Tibial nerve (tissue), 4 donors: Measurements from ENCODE around the gene SPSB3.

ENCODE experiments used
- EP300 ChIP-seq, 2 donors: sonication (generic); formaldehyde crosslinking; IDR thresholded peaks; one replicate each; pipeline ENCODE4 v1.6.1; 2017; ENCODE audit warnings: antibody characterized with exemption in 2 of 2, mild to moderate bottlenecking in 1 of 2
- POLR2A ChIP-seq, 2 donors: fragments of 450-650 bp; IDR thresholded peaks; one replicate each; pipeline ENCODE4 v1.6.1; 2017; ENCODE audit warnings: antibody characterized with exemption in 2 of 2, mild to moderate bottlenecking in 2 of 2, moderate library complexity in 2 of 2
- TF ChIP-seq, protein P1 (sequence below), 5 experiments: fragments of 200-600 bp in 3 of 5; fragments of 450-650 bp in 2 of 5; sonication (generic) in 3 of 5; IDR thresholded peaks; one replicate each; pipeline ENCODE4 v1.5.1; 2016 to 2019; ENCODE audit warnings: antibody characterized with exemption in 5 of 5, mild to moderate bottlenecking in 3 of 5, moderate library complexity in 2 of 5

DNA sequence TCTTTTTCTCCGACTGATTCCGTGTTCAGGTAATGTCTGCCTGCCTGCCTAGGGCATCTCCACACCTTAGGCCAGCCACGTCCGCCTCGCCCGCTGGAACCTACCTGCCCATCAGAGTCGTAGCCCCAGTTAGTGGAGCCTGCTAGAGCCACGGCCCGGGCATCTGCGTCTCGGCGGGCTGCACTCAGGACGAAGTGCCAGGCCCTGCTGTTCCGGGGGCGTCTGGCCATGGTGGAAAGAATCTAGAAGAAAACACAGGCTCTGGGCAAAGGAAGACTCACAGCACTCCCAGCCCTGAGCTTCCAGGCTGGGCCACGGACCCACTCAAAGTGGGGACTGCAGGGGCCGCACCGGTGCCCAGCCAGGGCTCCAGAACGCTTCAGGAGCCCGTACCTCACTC is 1.1 kb downstream of the SPSB3 start:
- TF ChIP-seq, protein P1, sequence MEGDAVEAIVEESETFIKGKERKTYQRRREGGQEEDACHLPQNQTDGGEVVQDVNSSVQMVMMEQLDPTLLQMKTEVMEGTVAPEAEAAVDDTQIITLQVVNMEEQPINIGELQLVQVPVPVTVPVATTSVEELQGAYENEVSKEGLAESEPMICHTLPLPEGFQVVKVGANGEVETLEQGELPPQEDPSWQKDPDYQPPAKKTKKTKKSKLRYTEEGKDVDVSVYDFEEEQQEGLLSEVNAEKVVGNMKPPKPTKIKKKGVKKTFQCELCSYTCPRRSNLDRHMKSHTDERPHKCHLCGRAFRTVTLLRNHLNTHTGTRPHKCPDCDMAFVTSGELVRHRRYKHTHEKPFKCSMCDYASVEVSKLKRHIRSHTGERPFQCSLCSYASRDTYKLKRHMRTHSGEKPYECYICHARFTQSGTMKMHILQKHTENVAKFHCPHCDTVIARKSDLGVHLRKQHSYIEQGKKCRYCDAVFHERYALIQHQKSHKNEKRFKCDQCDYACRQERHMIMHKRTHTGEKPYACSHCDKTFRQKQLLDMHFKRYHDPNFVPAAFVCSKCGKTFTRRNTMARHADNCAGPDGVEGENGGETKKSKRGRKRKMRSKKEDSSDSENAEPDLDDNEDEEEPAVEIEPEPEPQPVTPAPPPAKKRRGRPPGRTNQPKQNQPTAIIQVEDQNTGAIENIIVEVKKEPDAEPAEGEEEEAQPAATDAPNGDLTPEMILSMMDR (IDR thresholded peaks at IDR 0.05): no peak
- TF ChIP-seq EP300 (IDR thresholded peaks at IDR 0.05) (no peak), POLR2A (IDR thresholded peaks at IDR 0.05) (no peak)
